HG03457 (cell line): ENCODE data around the gene RPL39L.
A peak's percentile ranks its signal among the peaks of the same experiment; 100 is the strongest.
"Not testable (repeated sequence)": the region's sequence is repeated elsewhere in the genome, so short reads cannot be mapped to it uniquely, and the experiment has no call there.

Source experiments
- ATAC-seq: cut with Tn5 transposase; IDR thresholded peaks from one replicate; pipeline ENCODE4 v1.9.1; 2021; ENCODE audit warnings: moderate number of reproducible peaks; ENCODE audit not compliant: unreplicated experiment

Gene RPL39L

DNA sequence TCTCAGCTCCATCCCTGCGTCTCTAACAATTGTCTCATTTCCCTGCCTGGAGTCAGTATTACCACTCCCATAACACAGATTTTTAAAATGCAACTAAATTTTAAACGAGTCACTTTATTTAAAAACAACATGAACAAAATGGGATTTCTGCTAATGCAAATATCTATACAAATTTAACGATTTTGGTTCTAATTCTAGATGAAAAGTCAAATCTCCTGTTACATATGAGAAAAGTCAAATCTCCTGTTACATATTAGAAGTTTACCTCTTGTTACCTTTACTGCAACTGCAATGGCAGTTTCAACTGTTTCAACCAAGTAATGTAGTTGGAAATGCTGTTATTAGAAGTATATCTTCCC, 578 bp upstream of the RPL39L start:
- no peak for ATAC-seq

GRCh38 chr3:187136936-187137335, 2.4 kb downstream of the RPL39L start:
- no peak for ATAC-seq

- ATAC-seq: no peak
Observed at GRCh38 chr3:187136337-187136736, 3.0 kb downstream of the RPL39L start.

GRCh38 chr3:187135172-187135690, 4.1 kb downstream of the RPL39L start:
- ATAC-seq: not testable (repeated sequence)

- ATAC-seq: not testable (repeated sequence)
Observed at GRCh38 chr3:187133181-187133580, 6.1 kb downstream of the RPL39L start.

DNA sequence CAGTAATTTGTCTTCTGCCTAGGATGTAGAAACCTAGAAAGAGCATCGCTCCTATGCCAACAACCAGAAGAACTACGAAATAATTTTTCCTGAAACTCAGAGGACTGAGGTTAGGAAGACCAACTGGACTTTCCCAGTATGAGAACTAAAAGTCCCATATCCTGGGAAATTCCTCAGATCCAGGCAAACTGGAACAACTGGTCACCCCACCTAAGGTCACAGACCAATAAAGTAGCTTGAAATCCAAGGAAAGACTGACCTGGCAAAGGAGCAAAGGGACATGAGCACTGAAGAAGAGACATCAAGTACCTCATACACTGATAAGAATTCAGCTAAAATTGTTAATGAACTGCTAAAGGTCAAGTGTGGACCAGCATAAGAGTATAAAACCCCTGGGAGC, 6.6 kb downstream of the RPL39L start:
- no peak for ATAC-seq

GRCh38 chr3:187131981-187132380, 7.3 kb downstream of the RPL39L start:
- no peak for ATAC-seq

DNA sequence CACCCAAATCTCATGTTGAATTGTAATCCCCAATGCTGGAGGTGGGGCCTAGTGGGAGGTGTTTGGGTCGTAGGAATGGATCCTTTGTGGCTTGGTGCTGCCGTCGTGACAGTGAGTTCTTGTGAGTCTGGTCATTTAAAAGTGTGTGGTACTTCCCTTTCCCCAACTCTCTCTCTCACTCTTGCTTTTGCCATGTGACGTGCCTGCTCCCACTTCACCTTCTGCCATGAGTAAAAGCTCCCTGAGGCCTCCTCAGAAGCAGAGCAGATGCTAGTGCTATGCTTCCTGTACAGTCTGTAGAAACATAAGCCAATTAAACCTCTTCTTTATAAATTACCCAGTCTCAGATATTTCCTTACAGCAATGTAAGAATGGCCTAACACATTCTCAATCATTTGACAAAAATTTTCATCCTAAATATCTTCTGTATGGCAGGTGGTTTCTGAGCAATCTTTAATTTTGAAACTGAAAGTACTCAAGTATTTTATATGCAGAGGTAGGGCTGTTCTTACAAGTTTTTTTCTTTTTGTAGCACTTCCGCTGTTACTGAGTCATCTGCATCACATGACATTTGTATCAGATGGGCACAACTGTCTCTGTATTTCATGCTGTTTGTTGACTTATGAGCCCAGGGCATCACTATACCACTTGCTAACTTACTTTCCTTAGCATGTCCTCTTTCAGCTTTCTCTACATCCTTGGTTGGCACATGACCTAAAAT, 8.8 kb downstream of the RPL39L start:
- ATAC-seq: peak; percentile 74

DNA sequence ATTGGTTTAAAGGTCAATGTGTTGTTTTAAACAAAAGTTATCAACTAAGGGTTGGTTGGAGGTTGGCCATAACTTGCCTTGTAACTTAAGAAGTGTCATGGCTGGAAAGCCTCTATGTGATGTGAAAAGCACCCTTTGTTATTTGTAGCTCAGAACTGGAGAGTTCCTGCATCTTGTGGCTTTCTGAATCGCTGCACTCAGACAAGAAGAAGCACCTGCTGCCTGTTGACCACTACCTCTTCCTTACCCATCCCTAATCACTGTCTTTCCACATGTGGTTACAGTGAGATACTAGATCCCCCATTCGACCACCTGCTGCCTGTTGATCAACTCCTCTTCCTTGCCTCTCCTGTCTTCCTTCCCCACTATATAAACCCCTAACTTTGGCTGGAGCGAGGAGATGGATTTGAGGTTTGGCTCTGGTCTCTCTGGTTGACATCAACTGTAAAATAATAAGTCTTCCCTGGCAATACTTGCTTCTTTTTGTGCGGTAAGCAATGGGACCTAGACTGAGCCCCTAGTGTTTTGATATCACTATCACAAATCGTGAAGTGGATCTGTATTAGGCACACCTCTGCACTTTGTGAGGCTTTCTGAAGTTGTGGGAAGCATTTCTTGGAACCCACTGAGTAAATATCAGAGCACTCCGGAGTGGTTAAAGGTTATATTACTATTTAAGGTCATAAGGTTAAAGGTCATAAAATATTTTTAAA, 13.8 kb downstream of the RPL39L start:
- peak; percentile 68 for ATAC-seq

DNA sequence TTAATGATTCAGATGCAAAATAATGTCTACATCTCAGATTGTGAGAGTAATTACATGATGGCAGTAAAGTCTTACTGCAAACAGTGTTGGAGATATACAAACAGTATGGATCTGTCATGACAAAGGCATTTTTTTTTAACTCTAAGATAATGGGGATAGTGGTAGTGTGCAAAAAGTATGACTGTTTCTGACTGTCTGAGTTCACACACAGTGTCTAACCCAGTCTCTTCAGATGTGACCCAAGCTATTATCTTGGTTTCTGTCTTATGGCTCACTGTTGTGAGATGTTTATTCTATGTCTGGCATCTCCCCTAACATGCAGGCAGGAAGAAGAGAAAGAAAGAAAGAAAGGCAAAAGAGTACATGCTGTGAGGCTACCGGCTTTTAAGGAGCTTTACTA, 17.0 kb downstream of the RPL39L start:
- ATAC-seq: no peak

DNA sequence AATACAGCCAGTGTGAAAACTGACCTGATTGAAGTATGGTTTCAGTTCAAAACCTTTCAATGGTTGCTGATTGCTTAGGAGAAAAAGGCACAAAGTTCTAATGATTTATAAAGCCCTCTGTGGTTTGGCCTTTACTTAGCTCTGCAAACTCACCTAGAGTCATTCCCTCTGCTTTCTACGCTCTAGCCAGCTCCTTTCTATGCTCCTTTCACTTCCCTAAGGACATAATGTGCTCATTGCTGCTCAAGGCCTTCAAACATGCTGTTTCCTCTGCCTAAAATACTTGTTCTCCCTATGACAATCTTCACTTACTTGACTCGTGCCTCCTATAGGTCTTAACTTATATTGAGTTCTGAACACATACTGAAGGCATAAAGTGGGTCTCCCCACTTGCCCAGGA, 19.0 kb downstream of the RPL39L start:
- no peak for ATAC-seq

- ATAC-seq: no peak
Observed at GRCh38 chr3:187114511-187114910, 24.8 kb downstream of the RPL39L start.

GRCh38 chr3:187112934-187113793, 26.1 kb downstream of the RPL39L start:
- ATAC-seq: no peak

DNA sequence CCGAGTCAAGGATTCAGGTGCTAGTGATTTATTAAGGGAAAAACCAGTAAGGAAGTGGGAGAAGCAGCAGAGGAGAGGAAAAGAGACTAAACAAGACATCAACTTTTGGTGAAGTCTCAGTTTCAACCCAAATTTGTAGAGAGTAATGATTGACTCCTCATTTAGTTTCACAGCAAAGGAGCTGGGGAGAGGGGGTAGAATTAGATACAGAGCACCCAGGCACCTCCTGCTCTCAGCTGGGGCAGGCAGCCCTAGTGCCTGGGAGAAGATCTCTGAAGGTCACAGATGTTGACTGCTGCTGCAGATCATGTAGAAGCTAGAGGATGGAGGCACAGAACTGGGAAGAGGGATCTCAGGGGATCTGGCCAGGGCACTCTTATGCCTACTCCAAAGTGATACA, 29.1 kb downstream of the RPL39L start:
- ATAC-seq: no peak

DNA sequence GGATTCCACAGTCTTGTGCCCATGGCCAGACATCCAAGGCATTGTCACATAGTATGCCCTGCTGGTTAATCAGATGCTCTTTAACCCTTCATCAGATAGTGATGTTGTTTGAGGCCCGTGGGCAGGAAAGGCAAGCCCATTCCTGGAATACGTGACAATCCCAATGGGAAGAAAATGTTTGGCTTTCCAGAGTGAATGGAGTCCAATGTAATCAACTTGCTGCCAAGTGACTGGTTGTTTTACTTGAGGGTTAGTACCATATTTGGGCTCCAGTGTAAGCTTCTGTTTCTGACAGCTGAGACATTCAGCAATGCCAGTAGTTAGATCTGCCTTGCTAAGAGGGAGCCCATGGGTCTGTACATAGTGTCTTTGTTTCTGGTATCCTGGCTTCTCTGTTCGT, 31.3 kb downstream of the RPL39L start:
- no peak for ATAC-seq

- ATAC-seq: no peak
Observed at GRCh38 chr3:187105700-187106099, 33.6 kb downstream of the RPL39L start.

GRCh38 chr3:187104933-187105332, 34.4 kb downstream of the RPL39L start:
- no peak for ATAC-seq

- ATAC-seq: no peak
Observed at GRCh38 chr3:187104342-187104741, 35.0 kb downstream of the RPL39L start.

DNA sequence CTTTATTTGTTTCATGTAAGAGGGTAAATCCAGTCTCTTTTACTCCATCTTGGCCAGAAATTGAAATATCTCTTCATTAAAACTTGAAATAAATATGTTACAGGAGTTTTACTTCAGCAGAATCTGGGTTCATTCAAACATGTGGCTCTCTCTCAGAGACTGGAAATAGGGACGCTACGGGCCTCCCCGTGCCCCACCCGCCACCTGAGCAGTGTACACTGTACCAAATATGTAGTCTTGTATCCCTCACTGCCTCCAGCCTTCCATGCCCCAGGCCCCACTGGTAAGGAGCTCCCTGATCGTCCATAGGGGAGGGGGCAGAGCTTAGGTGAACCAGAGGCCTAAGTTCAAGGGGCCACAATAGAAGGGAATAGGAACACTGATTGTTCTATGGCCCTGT, 36.0 kb downstream of the RPL39L start:
- no peak for ATAC-seq

DNA sequence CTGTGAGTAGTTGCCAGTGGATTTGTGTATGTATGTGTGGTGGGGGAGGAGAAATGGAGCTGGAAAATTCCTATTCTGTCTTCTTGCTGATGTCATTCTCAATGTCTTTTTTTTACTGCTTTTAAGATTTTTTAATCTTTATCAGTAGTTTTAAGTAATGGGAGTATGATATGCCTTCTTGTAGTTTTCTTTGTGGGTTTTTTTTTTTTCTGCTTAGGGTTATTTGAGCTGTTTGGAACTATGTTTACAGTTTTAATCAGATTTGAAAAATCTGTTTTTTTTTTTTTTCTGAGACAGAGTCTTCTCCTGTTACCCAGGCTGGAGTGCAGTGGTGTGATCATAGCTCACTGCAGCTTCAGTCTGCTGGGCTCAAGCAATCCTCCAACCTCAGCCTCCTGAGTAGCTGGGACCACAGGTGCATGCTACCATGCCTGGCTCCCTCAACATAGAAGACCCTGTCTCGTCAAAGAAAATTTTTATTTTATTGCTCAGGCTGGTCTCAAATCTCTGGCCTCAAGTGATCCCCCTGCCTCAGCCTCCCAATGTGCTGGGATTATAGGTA, 37.1 kb downstream of the RPL39L start:
- no peak for ATAC-seq
